GM12878 (cell line): ENCODE data around the gene CFAP410. TPM values are rescaled to one million over a fixed set of nuclear protein-coding genes. Genes with fewer than 3 reads are reported as not detected.

Experiments used
- ATAC-seq: fragments of 200-7000 bp; cut with Tn5 transposase; 3 replicates; pipeline ENCODE4 v1.9.1; 2020; ENCODE audit warnings: mild to moderate bottlenecking, moderate library complexity
- BruUV-seq: library from RNA; stranded (reverse); fragments of 400-500 nt; replicated peaks from 2 replicates; lab custom pipeline; 2021; lab: Mats Ljungman, UMichigan
- CTCF ChIA-PET: fragments of 300-600 bp; sonication (Branson Sonifier 250); formaldehyde crosslinking; extraction: SDS; loops from one replicate; lab custom pipeline; 2021; ENCODE audit warnings: inconsistent platforms; lab: Yijun Ruan, JAX
- POLR2A ChIA-PET: fragments of 350-600 bp; formaldehyde crosslinking; extraction: SDS; loops from one replicate; lab custom pipeline; 2021; ENCODE audit warnings: inconsistent platforms; lab: Charles Lee
- RAD21 ChIA-PET: fragments of 300-600 bp; sonication (Branson Sonifier 250); formaldehyde crosslinking; loops from one replicate; lab custom pipeline; 2023; ENCODE audit warnings: antibody characterized with exemption; ENCODE audit not compliant: unreplicated experiment; lab: Charles Lee
- SMC1A ChIA-PET: fragments of 300-600 bp; sonication (Branson Sonifier 250); formaldehyde crosslinking; loops from one replicate; lab custom pipeline; 2023; ENCODE audit not compliant: unreplicated experiment, uncharacterized antibody; lab: Charles Lee
- DNase-seq: peaks from one replicate; pipeline ENCODE4 v3.0.0-alpha.2; 2011; ENCODE audit warnings: low read depth, low spot score
- FAIRE-seq: peaks from 3 replicates; lab custom pipeline; 2011; peaks lifted over from hg19 to GRCh38; lab: Jason Lieb, UNC
- H2AFZ ChIP-seq: 2 replicates; pipeline ENCODE4 v1.6.0; 2011; ENCODE audit warnings: low read depth, low read length, control low read depth; ENCODE audit not compliant: control insufficient read depth
- H3K27ac ChIP-seq: 2 replicates; pipeline ENCODE4 v1.5.1; 2011; ENCODE audit warnings: control low read depth; ENCODE audit not compliant: control insufficient read depth, insufficient read depth
- H3K27me3 ChIP-seq, 2 experiments: replicated peaks in 1 of 2; 2 replicates each; pipeline versions ENCODE4 v1.6.0 to v1.6.1; 2011; ENCODE audit warnings: low read length in 1 of 2; ENCODE audit not compliant: control insufficient read depth in 2 of 2, insufficient read depth in 2 of 2
- H3K36me3 ChIP-seq, 2 experiments: 2 replicates each; pipeline ENCODE4 v1.5.1; 2011; ENCODE audit warnings: low read length in 1 of 2; ENCODE audit not compliant: control insufficient read depth in 2 of 2, insufficient read depth in 2 of 2
- H3K4me1 ChIP-seq: 2 replicates; pipeline ENCODE4 v1.6.1; 2011; ENCODE audit warnings: mild to moderate bottlenecking, low read length, moderate library complexity, mixed read lengths; ENCODE audit not compliant: control insufficient read depth, insufficient read depth
- H3K4me2 ChIP-seq: 2 replicates; pipeline ENCODE4 v1.6.0; 2011; ENCODE audit warnings: control low read depth; ENCODE audit not compliant: control insufficient read depth, insufficient read depth
- H3K4me3 ChIP-seq: fragments of 200-600 bp; sonication (generic); 2 replicates; pipeline ENCODE4 v1.5.1; 2016
- H3K79me2 ChIP-seq: 2 replicates; pipeline ENCODE4 v1.6.0; 2011; ENCODE audit warnings: low read length; ENCODE audit not compliant: control insufficient read depth, insufficient read depth
- H3K9ac ChIP-seq: 2 replicates; pipeline ENCODE4 v1.8.0; 2011; ENCODE audit warnings: low read length, control low read depth, mixed read lengths; ENCODE audit not compliant: control insufficient read depth, insufficient read depth
- H3K9me3 ChIP-seq: replicated peaks from 3 replicates; pipeline ENCODE4 v1.5.1; 2011; ENCODE audit warnings: mild to moderate bottlenecking, low read length; ENCODE audit not compliant: control insufficient read depth, insufficient read depth
- H4K20me1 ChIP-seq: 2 replicates; pipeline ENCODE4 v1.6.0; 2011; ENCODE audit not compliant: control insufficient read depth, insufficient read depth
- BRCA1 ChIP-seq: IDR thresholded peaks from 2 replicates; pipeline ENCODE4 v1.6.1; 2011; ENCODE audit warnings: low read depth, low read length, improper control_type of control experiment
- HDAC2 ChIP-seq: fragments of 200-600 bp; sonication (generic); IDR thresholded peaks from 2 replicates; pipeline ENCODE4 v1.6.1; 2017
- JUNB ChIP-seq: IDR thresholded peaks from 2 replicates; pipeline ENCODE4 v1.6.1; 2016; ENCODE audit warnings: antibody characterized with exemption, mild to moderate bottlenecking
- MEF2B ChIP-seq: fragments of 450-650 bp; IDR thresholded peaks from 2 replicates; pipeline ENCODE4 v1.6.1; 2018; ENCODE audit warnings: mild to moderate bottlenecking, moderate library complexity; ENCODE audit not compliant: partially characterized antibody, poor library complexity, severe bottlenecking
- PAX5 ChIP-seq: IDR thresholded peaks from 2 replicates; pipeline ENCODE4 v1.6.1; 2011; ENCODE audit warnings: low read depth, low read length, borderline replicate concordance
- POLR2AphosphoS2 ChIP-seq: IDR thresholded peaks from 2 replicates; pipeline ENCODE4 v1.6.1; 2011; ENCODE audit warnings: low read depth, mild to moderate bottlenecking, low read length, improper control_type of control experiment, moderate library complexity
- RAD51 ChIP-seq: fragments of 450-650 bp; IDR thresholded peaks from 2 replicates; pipeline ENCODE4 v1.6.1; 2016; ENCODE audit warnings: moderate library complexity, mild to moderate bottlenecking, inconsistent platforms
- RUNX3 ChIP-seq: IDR thresholded peaks from 2 replicates; pipeline ENCODE4 v1.6.1; 2012; ENCODE audit warnings: low read length, inconsistent platforms
- SIN3A ChIP-seq: IDR thresholded peaks from 2 replicates; pipeline ENCODE4 v1.6.1; 2012; ENCODE audit warnings: low read depth, low read length, improper control_type of control experiment
- TCF12 ChIP-seq: IDR thresholded peaks from 2 replicates; pipeline ENCODE4 v1.6.1; 2011; ENCODE audit warnings: low read depth, mild to moderate bottlenecking, low read length
- ZNF24 ChIP-seq: fragments of 450-650 bp; IDR thresholded peaks from 2 replicates; pipeline ENCODE4 v1.6.1; 2017; ENCODE audit warnings: antibody characterized with exemption, mild to moderate bottlenecking
- WGBS: methylation state at CpG from one replicate; pipeline ENCODE4 v1.1.6; 2016; ENCODE audit warnings: low lambda C conversion rate; ENCODE audit not compliant: insufficient replicate concordance, insufficient coverage; ENCODE audit errors: missing lambda C conversion rate; 5-methylcytosine and 5-hydroxymethylcytosine counted together
- in situ Hi-C: fragments of 300-500 bp; cut with MboI; formaldehyde crosslinking; loops from 9 replicates; pipeline ENCODE4 v1.14.3; 2018; ENCODE audit warnings: mixed read lengths
- intact Hi-C: fragments of 100-400 bp; cut with micrococcal nuclease; formaldehyde crosslinking; loops from one replicate; pipeline ENCODE4 v1.14.2; 2022; ENCODE audit not compliant: unreplicated experiment
- polyA plus RNA-seq, 11 experiments: library from polyadenylated mRNA; depleted of rRNA in 4 of 11; unstranded in 6 of 11; stranded (reverse) in 5 of 11; fragments of >200 nt; fragmentation: Nextera tagmentation in 4 of 11; fragmentation: Illumina TruSeq in 1 of 11; extraction: Ambion mirVana in 4 of 11; extraction: Trizol in 1 of 11; gene quantifications; 1 replicate in 1 of 11; 2 replicates in 10 of 11; pipeline versions ENCODE4 v1.2.1 to v1.2.3, GENCODE V29; 2011 to 2016; ENCODE audit warnings: inconsistent platforms in 2 of 11, missing spikeins in 2 of 11, low read depth in 1 of 11
- total RNA-seq, 4 experiments: library from RNA; depleted of rRNA in 3 of 4; stranded (reverse); fragments of >200 nt in 3 of 4; fragmentation: Illumina TruSeq in 1 of 4; extraction: Trizol in 1 of 4; gene quantifications; 2 replicates each; pipeline versions ENCODE4 v1.2.1 to v1.2.3, GENCODE V29; 2013 to 2021
- TF ChIP-seq, protein P1 (sequence below): IDR thresholded peaks from 2 replicates; pipeline ENCODE4 v1.6.1; 2012; ENCODE audit warnings: low read depth, low read length, improper control_type of control experiment
- TF ChIP-seq, protein P2 (sequence below): fragments of 450-650 bp; IDR thresholded peaks from 2 replicates; pipeline ENCODE4 v1.6.1; 2017; ENCODE audit warnings: mild to moderate bottlenecking, moderate library complexity

CFAP410 gene
- total and polyA plus RNA-seq, 10 of the 15 experiments (the other 5 are each of a cell fraction or from before 2014, with no cell fraction given) = 0.14 to 24.8 (median 11.3) TPM

DNA sequence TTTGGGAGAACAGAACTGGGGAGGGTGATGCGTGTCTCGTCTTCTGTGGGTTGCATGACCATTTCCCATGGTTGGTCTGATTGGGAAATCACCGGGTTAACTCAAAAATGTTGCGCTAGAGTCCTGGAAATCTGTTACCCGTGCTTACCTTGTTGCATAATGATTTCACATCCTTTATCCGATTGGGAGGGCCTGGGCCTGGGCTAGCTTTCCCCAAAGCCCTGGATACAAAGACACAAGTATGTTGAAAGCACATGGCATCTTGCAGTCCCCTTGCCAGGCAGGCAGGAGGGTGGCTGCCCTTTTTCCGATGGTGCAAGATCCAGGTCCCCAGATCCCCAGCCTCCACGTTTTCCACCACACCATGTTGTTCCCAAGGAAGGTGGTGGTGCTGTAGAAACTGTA is 14.8 kb upstream of the CFAP410 start:
- ChIA-PET RAD21 (no interaction called here), SMC1A (no interaction called here), POLR2A (no interaction called here), CTCF (no interaction called here)
- no peak for ATAC-seq
- Histone ChIP-seq H3K4me2 (peak overlapping the region; percentile 9), H3K9me3 (no peaks in the 10 kb centered on the region; the same call in 2 of the 3 replicates), H3K36me3 (peaks cover 0 to 5% of the 10 kb centered on the region in 2 experiments; a peak in 1 of 4 replicates), H3K4me3 (peak overlapping the region; percentile 65; the same call in 1 of the 2 replicates), H3K4me1 (peaks cover 22% of the 10 kb centered on the region), H3K79me2 (peaks cover 15% of the 10 kb centered on the region), H4K20me1 (no peaks in the 10 kb centered on the region), H2AFZ (no peak overlapping the region), H3K27me3 (no peaks in the 10 kb centered on the region), H3K27ac (peak overlapping the region; percentile 68), H3K9ac (peak overlapping the region; percentile 46; the same call in 1 of the 2 replicates)
- intact Hi-C loops (no loop called here), in situ Hi-C loops (loop anchor here (5.0 kb wide), 1 partner anchor 73 kb away; no protein-coding TSS in a partner anchor)
- DNase-seq = no peak
- no TSS peak for BruUV-seq
- FAIRE-seq = peak; percentile 75
- no peak for TF ChIP-seq RAD51
- TF ChIP-seq ZNF24 = no peak
- peak; percentile 5; the same call in 1 of the 2 replicates for TF ChIP-seq PAX5
- no peak for TF ChIP-seq JUNB
- WGBS = 49% methylated on average over 8 of the region's 8 CpGs

DNA sequence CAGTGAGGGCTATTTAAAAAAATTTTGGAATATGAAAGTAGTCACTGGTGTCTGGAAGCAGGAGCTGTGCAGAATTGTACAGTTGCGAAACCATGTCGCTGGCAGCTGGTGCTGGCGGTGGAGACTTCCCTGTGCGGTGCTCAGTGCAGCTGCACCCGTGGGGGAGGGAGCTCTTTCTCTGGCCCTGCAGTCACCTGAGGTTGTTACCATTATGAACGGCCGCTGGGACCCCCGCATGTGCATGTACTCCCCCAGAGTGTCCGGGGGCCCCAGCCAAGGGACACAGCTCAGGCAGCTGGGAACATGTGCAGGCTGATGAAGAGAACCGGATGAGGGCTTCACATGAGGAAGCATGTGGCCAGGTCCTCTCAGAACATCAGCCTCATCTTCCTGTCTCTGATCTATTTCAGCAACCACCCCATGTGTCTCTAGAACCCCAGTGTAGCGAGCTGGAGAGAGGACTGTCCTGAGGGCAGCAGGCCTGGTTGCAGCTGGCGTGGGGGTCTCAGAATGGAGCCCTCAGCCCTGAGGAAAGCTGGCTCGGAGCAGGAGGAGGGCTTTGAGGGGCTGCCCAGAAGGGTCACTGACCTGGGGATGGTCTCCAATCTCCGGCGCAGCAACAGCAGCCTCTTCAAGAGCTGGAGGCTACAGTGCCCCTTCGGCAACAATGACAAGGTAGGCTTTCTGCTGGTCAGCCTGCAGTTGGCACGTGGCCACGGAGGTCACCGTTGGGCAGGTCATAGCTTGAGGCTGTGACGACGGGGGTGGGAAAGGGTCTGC is 14.2 kb upstream of the CFAP410 start, which contains the start of gene TRPM2:
Gene TRPM2 (plus strand): TSS at position 431 of the 780 bp plus-strand sequence. CDS start 80 bp downstream, at position 511.
- Histone ChIP-seq H3K4me1 (peaks cover 22% of the 10 kb centered on the region), H3K79me2 (peaks cover 15% of the 10 kb centered on the region), H3K9ac (peak within 1 kb of the TSS; percentile 46), H3K36me3 (peaks cover 0 to 5% of the 10 kb centered on the region in 2 experiments; a peak in 1 of 4 replicates), H3K9me3 (no peaks in the 10 kb centered on the region; the same call in 2 of the 3 replicates), H3K27ac (peak within 1 kb of the TSS; percentile 68), H2AFZ (0 out of 2 replicates have a peak within 1 kb of the TSS, but pooled peaks have one; percentile 23), H4K20me1 (no peaks in the 10 kb centered on the region), H3K4me3 (peak within 1 kb of the TSS; percentile 65; the same call in 1 of the 2 replicates), H3K4me2 (peak within 1 kb of the TSS; percentile 49), H3K27me3 (no peaks in the 10 kb centered on the region)
- in situ Hi-C loops (loop anchor here (5.0 kb wide), 1 partner anchor 74 kb away; no protein-coding TSS in a partner anchor), intact Hi-C loops (no loop called here)
- DNase-seq (no peak), ATAC-seq (peak; percentile 62), FAIRE-seq (peak; percentile 96)
- BruUV-seq = no TSS peak
- POLR2A ChIA-PET = no interaction called here
- CTCF ChIA-PET = no interaction called here
- RAD21 ChIA-PET = no interaction called here
- 31% methylated on average over 21 of the region's 21 CpGs for WGBS
- SMC1A ChIA-PET = no interaction called here
- no peak for TF ChIP-seq HDAC2
- TF ChIP-seq SIN3A = no peak
- no peak for TF ChIP-seq MEF2B
- TF ChIP-seq TCF12 = peak; percentile 76
- no peak for TF ChIP-seq POLR2AphosphoS2
- TF ChIP-seq RUNX3 = 0 out of 2 replicates have a peak, but pooled peaks have one; percentile 29
- TF ChIP-seq, protein P1, sequence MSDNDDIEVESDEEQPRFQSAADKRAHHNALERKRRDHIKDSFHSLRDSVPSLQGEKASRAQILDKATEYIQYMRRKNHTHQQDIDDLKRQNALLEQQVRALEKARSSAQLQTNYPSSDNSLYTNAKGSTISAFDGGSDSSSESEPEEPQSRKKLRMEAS = no peak
- TF ChIP-seq, protein P2, sequence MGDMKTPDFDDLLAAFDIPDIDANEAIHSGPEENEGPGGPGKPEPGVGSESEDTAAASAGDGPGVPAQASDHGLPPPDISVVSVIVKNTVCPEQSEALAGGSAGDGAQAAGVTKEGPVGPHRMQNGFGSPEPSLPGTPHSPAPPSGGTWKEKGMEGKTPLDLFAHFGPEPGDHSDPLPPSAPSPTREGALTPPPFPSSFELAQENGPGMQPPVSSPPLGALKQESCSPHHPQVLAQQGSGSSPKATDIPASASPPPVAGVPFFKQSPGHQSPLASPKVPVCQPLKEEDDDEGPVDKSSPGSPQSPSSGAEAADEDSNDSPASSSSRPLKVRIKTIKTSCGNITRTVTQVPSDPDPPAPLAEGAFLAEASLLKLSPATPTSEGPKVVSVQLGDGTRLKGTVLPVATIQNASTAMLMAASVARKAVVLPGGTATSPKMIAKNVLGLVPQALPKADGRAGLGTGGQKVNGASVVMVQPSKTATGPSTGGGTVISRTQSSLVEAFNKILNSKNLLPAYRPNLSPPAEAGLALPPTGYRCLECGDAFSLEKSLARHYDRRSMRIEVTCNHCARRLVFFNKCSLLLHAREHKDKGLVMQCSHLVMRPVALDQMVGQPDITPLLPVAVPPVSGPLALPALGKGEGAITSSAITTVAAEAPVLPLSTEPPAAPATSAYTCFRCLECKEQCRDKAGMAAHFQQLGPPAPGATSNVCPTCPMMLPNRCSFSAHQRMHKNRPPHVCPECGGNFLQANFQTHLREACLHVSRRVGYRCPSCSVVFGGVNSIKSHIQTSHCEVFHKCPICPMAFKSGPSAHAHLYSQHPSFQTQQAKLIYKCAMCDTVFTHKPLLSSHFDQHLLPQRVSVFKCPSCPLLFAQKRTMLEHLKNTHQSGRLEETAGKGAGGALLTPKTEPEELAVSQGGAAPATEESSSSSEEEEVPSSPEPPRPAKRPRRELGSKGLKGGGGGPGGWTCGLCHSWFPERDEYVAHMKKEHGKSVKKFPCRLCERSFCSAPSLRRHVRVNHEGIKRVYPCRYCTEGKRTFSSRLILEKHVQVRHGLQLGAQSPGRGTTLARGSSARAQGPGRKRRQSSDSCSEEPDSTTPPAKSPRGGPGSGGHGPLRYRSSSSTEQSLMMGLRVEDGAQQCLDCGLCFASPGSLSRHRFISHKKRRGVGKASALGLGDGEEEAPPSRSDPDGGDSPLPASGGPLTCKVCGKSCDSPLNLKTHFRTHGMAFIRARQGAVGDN = 0 out of 2 replicates have a peak, but pooled peaks have one; percentile 29
- TF ChIP-seq BRCA1 = no peak
- no peak for TF ChIP-seq JUNB
